Immature natural killer cell (primary cell): ENCODE measurements around the gene ARRB1. TPM values are rescaled to one million over a fixed set of nuclear protein-coding genes. Genes with fewer than 3 reads are reported as not detected.
A peak's percentile ranks its signal among the peaks of the same experiment; 100 is the strongest.

Experiments used
- DNase-seq, 3 donors: peaks; one replicate each; pipeline ENCODE4 v3.0.0; 2022; ENCODE audit warnings: mixed read lengths in 1 of 3
- H3K27ac Mint-ChIP-seq, 6 donors: one replicate each; pipeline ENCODE4 v1.8.0; 2020; ENCODE audit warnings: mixed read lengths in 6 of 6, mild to moderate bottlenecking in 5 of 6, inconsistent platforms in 4 of 6, moderate library complexity in 3 of 6
- H3K27me3 Mint-ChIP-seq, 3 donors: one replicate each; pipeline ENCODE4 v1.8.0; 2020 to 2021; ENCODE audit warnings: low read depth in 3 of 3, mild to moderate bottlenecking in 3 of 3, mixed read lengths in 3 of 3, moderate library complexity in 3 of 3, inconsistent platforms in 1 of 3
- H3K36me3 Mint-ChIP-seq, 3 donors: one replicate each; pipeline ENCODE4 v1.8.0; 2020; ENCODE audit warnings: mixed read lengths in 3 of 3, inconsistent platforms in 2 of 3, mild to moderate bottlenecking in 2 of 3
- H3K4me1 Mint-ChIP-seq, 2 donors: one replicate each; pipeline ENCODE4 v1.8.0; 2020; ENCODE audit warnings: inconsistent platforms in 2 of 2, mild to moderate bottlenecking in 2 of 2, mixed read lengths in 2 of 2, moderate library complexity in 1 of 2
- H3K4me3 Mint-ChIP-seq, 5 donors: one replicate each; pipeline ENCODE4 v1.8.0; 2020; ENCODE audit warnings: mild to moderate bottlenecking in 5 of 5, mixed read lengths in 5 of 5, inconsistent platforms in 3 of 5, moderate library complexity in 3 of 5
- H3K9me3 Mint-ChIP-seq, 6 donors: one replicate each; pipeline ENCODE4 v1.8.0; 2020; ENCODE audit warnings: mild to moderate bottlenecking in 6 of 6, mixed read lengths in 6 of 6, inconsistent platforms in 4 of 6, moderate library complexity in 3 of 6
- polyA plus RNA-seq, 3 donors: library from polyadenylated mRNA; unstranded; fragments of 300-500 nt; fragmentation: Illumina TruSeq; gene quantifications; one replicate each; pipeline ENCODE4 v1.2.3, GENCODE V29; 2021

ARRB1 gene
- polyA plus RNA-seq, 3 donors from 2014 or later, result 28.7 to 51.1 (median 41.5) TPM

DNA sequence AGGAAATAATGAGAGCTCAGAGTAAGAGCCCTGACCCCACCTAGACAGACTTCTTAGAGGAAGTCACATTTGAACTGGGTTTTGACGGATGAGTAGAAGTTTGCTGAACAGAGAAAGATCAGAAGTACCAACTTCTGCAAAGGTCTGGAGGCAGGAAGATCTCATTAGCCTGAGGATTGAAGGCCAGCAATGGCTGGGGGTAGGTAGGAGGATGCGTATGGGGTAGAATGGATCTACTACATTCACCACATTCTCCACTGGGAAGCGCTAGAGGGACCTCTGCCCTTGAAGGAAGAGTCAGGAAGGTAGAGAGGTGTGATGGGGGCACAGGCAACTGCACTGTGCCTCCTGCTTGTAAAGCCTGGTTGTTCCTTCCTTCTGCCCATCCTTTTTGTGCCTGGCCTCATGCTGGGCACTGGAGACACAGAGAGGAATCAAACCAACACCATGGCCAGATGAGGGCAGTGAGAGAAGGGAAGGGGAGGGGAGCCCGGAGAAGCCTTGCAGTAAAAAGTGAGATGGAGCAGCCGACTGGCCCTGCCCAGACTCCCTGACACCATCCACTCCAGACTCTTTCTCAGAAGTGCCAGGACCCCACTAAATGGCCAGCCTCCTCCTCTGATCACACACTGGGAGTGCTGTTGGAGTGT is 106.0 kb downstream of the ARRB1 start:
- H3K27ac Mint-ChIP-seq, result no peak overlapping the region
- H3K4me1 Mint-ChIP-seq, result peaks cover 6% of the 10 kb centered on the region in 2 donors
- H3K9me3 Mint-ChIP-seq, result no peaks in the 10 kb centered on the region
- H3K36me3 Mint-ChIP-seq, result no peaks in the 10 kb centered on the region
- peaks cover 9 to 14% (median 12%) of the 10 kb centered on the region in 3 donors for H3K27me3 Mint-ChIP-seq
- DNase-seq, result no peak
- no peak overlapping the region for H3K4me3 Mint-ChIP-seq

DNA sequence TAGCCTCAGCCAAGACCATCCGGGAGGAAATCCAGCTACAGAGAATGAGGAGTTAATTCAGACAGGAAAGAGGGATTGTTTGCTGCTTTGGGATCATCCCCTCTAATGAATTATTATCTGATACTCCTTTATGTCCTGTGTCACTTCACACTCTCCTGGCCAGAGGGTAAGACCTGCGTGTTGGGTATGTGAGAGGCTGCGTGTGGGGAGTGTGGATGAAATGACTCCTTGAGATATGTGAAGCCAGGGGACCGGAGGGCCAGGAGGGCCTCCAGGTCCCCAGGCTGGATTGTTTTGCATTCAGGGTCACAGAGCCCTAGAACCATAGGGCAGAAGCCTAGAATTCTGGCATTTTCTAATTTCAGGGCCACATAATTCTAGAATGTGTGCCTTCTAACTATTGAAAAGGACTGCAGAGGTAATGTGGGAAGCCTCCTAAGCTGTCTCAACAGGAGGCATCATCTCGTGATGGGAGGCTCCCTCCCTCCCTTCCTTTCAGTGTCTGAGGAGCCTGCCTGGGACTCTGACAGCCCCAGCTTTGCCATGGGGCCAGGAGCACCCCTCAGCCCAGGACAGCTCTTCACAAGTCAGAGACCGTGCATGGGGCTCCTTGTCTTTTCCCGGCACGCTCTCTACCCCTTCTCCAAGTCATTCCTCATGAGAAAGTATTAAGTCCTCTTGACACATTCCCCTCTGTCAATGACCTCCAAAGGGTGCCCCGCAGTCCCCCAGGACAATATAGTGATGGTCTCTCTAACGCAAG is 107.2 kb downstream of the ARRB1 start:
- Mint-ChIP-seq H3K9me3 (no peaks in the 10 kb centered on the region), H3K36me3 (no peaks in the 10 kb centered on the region), H3K27me3 (peaks cover 8 to 18% (median 16%) of the 10 kb centered on the region in 3 donors), H3K27ac (no peak overlapping the region), H3K4me3 (peak overlapping the region in 1 of 5 donors; percentile 9), H3K4me1 (peaks cover 6 to 12% of the 10 kb centered on the region in 2 donors)
- no peak for DNase-seq

DNA sequence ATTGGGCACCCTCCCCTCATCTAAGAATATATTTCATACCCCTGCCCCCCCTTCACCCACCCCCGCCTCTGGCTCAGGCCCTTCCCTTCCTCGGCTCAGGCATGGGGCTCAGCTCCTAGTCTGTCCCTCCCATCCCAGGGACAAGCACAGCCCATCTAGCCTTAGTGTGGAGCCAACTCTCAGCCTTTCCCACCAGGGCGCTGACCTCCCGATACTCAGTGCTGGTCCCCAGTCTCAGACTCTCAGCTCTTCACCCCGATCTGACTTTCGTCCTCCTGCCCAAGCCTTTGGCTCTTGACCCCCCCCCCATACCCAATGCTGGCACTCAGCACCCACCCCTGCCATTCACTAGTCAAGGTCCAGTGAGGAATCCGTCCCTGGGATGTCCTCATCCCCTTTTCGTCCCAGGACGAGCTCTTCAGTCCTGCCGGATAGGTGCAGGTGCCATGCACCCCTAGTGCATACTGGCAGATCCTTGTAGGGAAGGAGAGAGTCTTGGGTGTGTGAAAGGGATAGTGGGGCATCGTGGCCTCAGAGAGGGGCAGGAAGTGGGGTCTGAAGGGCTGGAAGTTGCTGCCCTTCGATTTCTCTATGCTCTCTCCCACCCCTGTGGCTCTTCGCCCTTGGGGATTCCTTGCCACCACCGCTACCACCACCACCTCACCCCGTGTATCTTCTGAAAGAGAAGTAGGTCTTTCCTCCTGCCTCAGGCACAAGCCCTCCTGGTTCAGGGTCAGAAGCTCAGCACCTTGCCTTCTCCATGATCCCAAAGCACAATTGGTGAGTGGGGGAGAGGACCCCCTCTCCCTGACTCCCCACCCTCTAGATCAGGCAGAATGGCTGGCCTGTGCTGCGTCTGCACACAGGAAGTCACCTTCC is 108.5 kb downstream of the ARRB1 start:
- peaks cover 8 to 19% (median 18%) of the 10 kb centered on the region in 3 donors for H3K27me3 Mint-ChIP-seq
- H3K36me3 Mint-ChIP-seq, result no peaks in the 10 kb centered on the region
- DNase-seq, result no peak
- H3K4me1 Mint-ChIP-seq, result peaks cover 6 to 12% of the 10 kb centered on the region in 2 donors
- no peaks in the 10 kb centered on the region for H3K9me3 Mint-ChIP-seq
- peak overlapping the region in 1 of 6 donors; percentile 12 for H3K27ac Mint-ChIP-seq
- H3K4me3 Mint-ChIP-seq, result peak overlapping the region; percentile 78 to 82 (median 82)

DNA sequence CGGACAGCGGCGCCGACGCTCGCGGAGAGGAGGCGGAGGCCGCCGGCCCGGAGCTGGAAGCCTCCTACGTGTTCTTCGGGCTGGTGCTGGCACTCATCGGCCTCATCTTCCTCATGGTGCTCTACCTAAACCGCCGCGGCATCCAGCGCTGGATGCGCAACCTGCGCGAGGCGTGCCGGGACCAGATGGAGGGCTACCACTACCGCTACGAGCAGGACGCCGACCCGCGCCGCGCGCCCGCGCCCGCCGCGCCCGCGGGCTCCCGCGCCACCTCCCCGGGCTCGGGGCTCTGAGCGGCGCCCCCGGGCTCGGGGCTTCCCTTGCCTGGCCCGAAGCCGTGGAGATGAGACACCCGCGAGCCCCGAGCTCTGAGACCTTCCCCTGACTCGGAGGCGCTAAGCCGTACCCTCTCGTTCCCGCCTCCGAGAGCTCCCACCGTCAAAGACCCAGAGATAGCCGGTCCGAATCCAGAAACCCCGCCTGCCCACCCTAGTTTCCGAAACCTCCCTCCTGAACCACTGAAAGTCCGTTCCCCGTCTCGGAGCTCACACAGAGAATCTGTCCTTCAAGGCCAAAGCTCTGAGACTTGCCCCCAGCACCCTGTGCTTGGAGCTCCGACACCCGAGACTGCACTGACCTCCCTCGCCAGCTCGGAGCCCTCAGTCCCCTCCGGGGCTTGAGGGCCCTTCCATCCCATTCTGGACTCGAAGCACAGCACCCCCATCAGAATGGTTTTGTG is 109.4 kb downstream of the ARRB1 start:
- Mint-ChIP-seq H3K27ac (peak overlapping the region in 1 of 6 donors; percentile 40), H3K9me3 (no peaks in the 10 kb centered on the region), H3K4me1 (peaks cover 6 to 12% of the 10 kb centered on the region in 2 donors), H3K36me3 (no peaks in the 10 kb centered on the region), H3K27me3 (peaks cover 7 to 21% (median 17%) of the 10 kb centered on the region in 3 donors), H3K4me3 (peak overlapping the region; percentile 78 to 82 (median 82))
- DNase-seq, result no peak

DNA sequence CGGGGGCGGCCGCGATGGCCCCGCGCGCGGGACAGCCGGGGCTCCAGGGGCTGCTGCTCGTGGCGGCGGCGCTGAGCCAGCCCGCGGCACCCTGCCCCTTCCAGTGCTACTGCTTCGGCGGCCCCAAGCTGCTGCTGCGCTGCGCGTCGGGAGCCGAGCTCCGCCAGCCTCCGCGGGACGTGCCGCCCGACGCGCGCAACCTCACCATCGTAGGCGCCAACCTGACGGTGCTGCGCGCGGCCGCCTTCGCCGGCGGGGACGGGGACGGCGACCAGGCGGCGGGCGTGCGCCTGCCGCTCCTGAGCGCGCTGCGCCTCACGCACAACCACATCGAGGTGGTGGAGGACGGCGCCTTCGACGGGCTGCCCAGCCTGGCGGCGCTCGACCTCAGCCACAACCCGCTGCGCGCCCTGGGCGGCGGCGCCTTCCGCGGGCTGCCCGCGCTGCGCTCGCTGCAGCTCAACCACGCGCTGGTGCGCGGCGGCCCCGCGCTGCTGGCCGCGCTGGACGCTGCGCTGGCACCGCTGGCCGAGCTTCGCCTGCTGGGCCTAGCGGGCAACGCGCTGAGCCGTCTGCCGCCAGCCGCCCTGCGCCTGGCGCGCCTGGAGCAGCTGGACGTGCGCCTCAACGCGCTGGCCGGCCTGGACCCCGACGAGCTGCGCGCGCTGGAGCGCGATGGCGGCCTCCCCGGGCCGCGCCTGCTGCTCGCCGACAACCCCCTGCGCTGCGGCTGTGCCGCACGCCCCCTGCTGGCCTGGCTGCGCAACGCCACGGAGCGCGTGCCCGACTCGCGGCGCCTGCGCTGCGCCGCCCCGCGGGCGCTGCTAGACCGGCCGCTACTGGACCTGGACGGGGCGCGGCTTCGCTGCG is 110.2 kb downstream of the ARRB1 start:
- no peaks in the 10 kb centered on the region for H3K9me3 Mint-ChIP-seq
- H3K27me3 Mint-ChIP-seq, result peaks cover 7 to 24% (median 17%) of the 10 kb centered on the region in 3 donors
- peak; percentile 86 to 90 (median 87) for DNase-seq
- H3K27ac Mint-ChIP-seq, result no peak overlapping the region
- peak overlapping the region; percentile 63 to 82 (median 73) for H3K4me3 Mint-ChIP-seq
- no peaks in the 10 kb centered on the region for H3K36me3 Mint-ChIP-seq
- peaks cover 6 to 12% of the 10 kb centered on the region in 2 donors for H3K4me1 Mint-ChIP-seq

DNA sequence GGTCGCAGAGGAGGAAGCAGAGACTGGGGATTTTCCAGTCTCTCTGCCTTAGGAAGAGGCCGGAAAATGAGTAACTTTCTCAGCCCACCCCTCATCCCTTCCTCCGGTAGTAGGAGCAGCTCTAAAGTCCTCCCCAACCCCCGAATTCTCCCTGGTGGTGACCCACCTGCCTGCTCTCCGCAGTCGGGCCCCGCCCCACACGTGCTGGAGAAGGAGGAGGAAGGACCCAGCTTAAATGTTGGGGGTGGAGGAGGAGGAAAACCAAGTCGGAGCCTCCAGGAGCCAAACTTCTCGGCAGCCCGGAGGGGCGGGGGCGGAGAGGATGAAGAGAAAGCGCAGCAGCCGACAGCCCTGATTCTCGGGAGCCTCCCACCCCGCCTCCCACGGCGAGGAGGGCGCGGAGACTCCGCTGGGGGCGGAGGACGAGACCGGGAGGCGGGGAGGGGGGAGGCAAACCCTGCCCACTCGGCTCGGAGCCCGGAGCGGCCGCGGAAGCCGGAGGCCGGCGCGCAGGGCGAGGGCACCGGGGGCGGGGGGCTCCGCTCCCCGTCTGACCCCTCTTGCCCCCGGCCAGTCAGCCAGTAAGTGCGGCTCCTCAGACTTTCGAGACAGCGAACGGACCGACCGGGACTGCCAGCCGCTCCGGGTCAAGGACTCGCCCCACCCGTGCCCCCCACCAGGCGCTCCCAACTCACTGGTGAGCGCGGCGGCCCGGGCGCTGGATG is 111.0 kb downstream of the ARRB1 start, which contains the start of gene TPBGL:
Gene TPBGL, plus strand, starts transcription at position 464 of the 725 bp plus-strand sequence. CDS start 276 bp downstream, outside the sequence.
- peaks cover 7 to 24% (median 17%) of the 10 kb centered on the region in 3 donors for H3K27me3 Mint-ChIP-seq
- H3K4me1 Mint-ChIP-seq, result peaks cover 6 to 12% of the 10 kb centered on the region in 2 donors
- H3K36me3 Mint-ChIP-seq, result no peaks in the 10 kb centered on the region
- no peaks in the 10 kb centered on the region for H3K9me3 Mint-ChIP-seq
- no peak for DNase-seq
- H3K27ac Mint-ChIP-seq, result no peak within 1 kb of the TSS
- peak within 1 kb of the TSS; percentile 65 to 82 (median 74) for H3K4me3 Mint-ChIP-seq

DNA sequence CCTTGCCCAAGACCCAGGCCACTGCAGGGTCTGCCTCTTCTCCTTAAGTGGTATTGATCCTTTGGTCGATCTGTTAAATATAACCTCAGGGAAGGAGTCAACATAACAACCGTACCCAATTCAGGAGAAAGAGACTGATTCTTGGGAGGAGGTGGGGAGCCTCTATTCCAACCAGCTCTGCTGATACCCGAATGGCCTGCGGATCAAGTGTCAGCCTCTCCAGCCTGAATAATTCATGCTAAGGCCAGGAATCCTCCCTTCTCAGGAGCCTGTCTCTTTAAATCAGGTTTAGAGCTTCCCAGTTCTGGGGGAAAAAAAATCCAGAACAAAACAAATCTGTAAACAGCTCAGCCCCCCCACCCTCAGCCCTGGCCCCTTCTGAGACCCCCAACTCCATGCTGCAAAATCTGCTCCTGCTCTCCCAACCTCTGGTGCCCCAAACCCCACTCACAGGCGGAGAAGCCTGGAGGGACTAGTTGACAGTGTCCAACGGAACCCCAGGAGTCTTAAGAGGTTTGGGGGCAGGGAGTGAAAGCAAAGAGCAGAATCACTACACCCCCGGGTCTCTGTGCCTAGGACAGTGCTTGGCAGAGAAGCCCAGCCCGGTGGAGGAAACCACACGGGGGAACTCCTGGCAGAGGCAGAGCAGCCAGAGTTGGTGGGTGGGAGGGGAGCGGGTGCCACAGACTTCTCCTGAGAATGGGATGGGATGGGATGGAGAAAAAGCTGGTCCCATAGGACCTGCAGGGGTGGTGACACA is 111.8 kb downstream of the ARRB1 start:
- Mint-ChIP-seq H3K27ac (no peak overlapping the region), H3K36me3 (no peaks in the 10 kb centered on the region), H3K9me3 (no peaks in the 10 kb centered on the region), H3K27me3 (peaks cover 7 to 27% (median 17%) of the 10 kb centered on the region in 3 donors), H3K4me1 (peaks cover 6 to 12% of the 10 kb centered on the region in 2 donors), H3K4me3 (peak overlapping the region; percentile 53 to 74 (median 66))
- DNase-seq, result no peak

DNA sequence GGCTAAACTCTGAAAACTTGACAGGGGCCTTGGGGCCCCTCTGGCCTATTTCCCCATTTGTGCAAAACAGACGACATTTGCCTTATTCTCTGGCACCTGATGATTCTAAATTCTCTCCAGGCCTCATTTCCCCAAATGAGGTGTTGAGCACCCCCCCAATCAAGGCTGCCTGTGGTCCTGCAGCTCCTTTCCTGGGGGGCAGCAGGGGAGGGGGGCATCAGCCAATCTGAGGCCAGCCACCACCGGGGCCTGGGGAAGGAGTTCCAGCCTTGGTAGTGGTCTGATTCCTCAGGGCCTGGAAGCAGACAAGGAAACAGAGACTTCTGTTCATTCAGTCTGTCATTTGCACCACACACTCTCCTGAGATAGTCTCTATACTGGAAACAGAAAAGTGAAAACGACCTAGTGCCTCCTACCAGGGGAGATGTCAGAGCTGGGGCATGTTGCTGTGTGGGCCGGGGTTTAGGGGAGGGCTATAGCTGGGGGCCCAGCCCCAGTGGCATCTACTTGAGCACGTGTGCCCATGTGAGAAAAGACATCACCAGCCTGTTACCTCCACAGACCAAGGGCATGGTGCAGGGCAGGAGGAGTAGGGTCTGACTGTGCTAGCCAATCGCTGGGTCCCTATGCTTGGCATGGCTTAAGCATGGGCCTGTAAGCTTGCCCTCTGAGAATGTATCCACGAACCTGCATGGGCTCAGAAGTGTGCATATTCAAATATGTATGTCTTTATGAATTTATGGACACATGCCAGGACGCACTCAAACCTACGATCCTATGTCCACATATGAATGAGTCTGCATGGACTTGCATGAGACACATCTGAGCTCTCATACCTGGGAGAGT is 112.6 kb downstream of the ARRB1 start:
- Mint-ChIP-seq H3K36me3 (no peaks in the 10 kb centered on the region), H3K27me3 (peaks cover 7 to 22% (median 17%) of the 10 kb centered on the region in 3 donors), H3K9me3 (no peaks in the 10 kb centered on the region), H3K27ac (no peak overlapping the region), H3K4me3 (peak overlapping the region in 3 of 5 donors; percentile 16 to 69 (median 65)), H3K4me1 (peaks cover 6 to 12% of the 10 kb centered on the region in 2 donors)
- no peak for DNase-seq

DNA sequence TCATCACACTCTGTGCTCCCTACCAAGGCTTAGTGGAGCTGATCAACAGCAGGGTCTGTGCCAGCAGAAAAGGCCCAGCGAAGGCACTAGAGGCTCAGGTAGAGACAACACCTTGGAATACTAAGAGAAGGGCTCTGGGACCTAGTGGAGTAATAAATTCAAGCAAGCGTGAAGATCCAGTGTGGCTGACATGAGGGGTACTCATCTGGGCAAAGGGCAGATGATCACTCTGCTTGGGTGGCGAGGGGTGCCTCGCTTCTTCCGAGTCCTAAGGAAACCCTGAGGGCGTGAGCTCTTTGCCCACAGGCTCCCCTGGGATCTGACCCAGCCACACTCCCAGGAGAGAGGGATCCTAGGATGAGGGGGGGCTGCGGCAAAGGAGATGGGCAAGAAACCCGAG is 114.4 kb downstream of the ARRB1 start:
- H3K27me3 Mint-ChIP-seq, result peaks cover 3 to 15% (median 10%) of the 10 kb centered on the region in 3 donors
- no peaks in the 10 kb centered on the region for H3K9me3 Mint-ChIP-seq
- H3K4me1 Mint-ChIP-seq, result peaks cover under 1 to 6% of the 10 kb centered on the region in 2 donors
- no peak overlapping the region for H3K4me3 Mint-ChIP-seq
- DNase-seq, result no peak
- H3K36me3 Mint-ChIP-seq, result no peaks in the 10 kb centered on the region
- no peak overlapping the region for H3K27ac Mint-ChIP-seq

DNA sequence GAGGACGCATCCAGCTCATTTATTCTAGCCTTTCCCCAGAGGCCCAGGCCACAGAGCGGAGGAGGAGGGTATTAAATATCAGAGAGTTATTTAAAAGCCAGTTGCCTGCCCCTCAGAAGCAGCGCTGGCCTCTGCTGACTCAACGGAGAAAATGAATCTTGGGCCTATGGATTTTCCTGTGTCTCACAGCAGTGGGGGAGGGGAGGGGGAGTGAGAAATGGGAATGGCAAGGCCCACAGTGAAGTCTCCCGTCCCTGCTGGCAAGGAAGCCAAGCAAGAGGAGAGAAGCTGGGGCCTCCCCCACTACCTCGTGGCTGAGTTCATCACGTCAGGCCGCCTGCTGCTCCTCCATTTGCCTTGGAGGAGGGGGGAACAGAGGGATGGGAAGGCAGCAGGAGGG is 115.4 kb downstream of the ARRB1 start:
- no peak for DNase-seq
- no peak overlapping the region for H3K27ac Mint-ChIP-seq
- no peaks in the 10 kb centered on the region for H3K9me3 Mint-ChIP-seq
- H3K27me3 Mint-ChIP-seq, result peaks cover 3 to 15% (median 8%) of the 10 kb centered on the region in 3 donors
- H3K36me3 Mint-ChIP-seq, result peaks cover 0 to 3% (median 3%) of the 10 kb centered on the region in 3 donors
- peaks cover 0 to 6% of the 10 kb centered on the region in 2 donors for H3K4me1 Mint-ChIP-seq
- no peak overlapping the region for H3K4me3 Mint-ChIP-seq
